Erythroblast (primary cell): ENCODE data around the gene CREB5.

Source experiments
- GATA1 ChIP-seq: IDR thresholded peaks from 2 replicates; pipeline ENCODE4 v1.6.1; 2011; ENCODE audit warnings: low read depth, mild to moderate bottlenecking, control low read depth, low read length, moderate library complexity
- POLR2A ChIP-seq: IDR thresholded peaks from 2 replicates; pipeline ENCODE4 v1.6.1; 2011; ENCODE audit warnings: mild to moderate bottlenecking, low read length

- no peak for TF ChIP-seq POLR2A
- TF ChIP-seq GATA1, result no peak
These were observed 214.9 kb downstream of the CREB5 start for GRCh38 chr7:28627263-28627653.
